GM21390 (cell line): ENCODE data around the gene SLC41A1.

Source experiments
- ATAC-seq: cut with Tn5 transposase; IDR thresholded peaks from one replicate; pipeline ENCODE4 v1.9.1; 2021; ENCODE audit not compliant: unreplicated experiment

SLC41A1 gene

GRCh38 chr1:205791568-205792180 lies 21.3 kb downstream of the SLC41A1 start:
- no peak for ATAC-seq

GRCh38 chr1:205787287-205787916 lies 25.6 kb downstream of the SLC41A1 start:
- ATAC-seq: no peak

- ATAC-seq: no peak
These were observed 26.4 kb downstream of the SLC41A1 start for GRCh38 chr1:205786601-205787000.

GRCh38 chr1:205785446-205785845 lies 27.6 kb downstream of the SLC41A1 start:
- no peak for ATAC-seq

GRCh38 chr1:205783904-205784303 lies 29.1 kb downstream of the SLC41A1 start:
- ATAC-seq: no peak

GRCh38 chr1:205783433-205783795 lies 29.6 kb downstream of the SLC41A1 start:
- ATAC-seq: no peak

GRCh38 chr1:205782627-205783432 lies 30.2 kb downstream of the SLC41A1 start:
- no peak for ATAC-seq

- ATAC-seq: no peak
These were observed 32.7 kb downstream of the SLC41A1 start for GRCh38 chr1:205780335-205780734.

GRCh38 chr1:205777994-205778393 lies 35.0 kb downstream of the SLC41A1 start:
- no peak for ATAC-seq

- ATAC-seq: no peak
These were observed 37.3 kb downstream of the SLC41A1 start for GRCh38 chr1:205775717-205776056.

GRCh38 chr1:205775015-205775716 lies 37.8 kb downstream of the SLC41A1 start, which contains the start of gene RAB29:
Gene RAB29 (minus strand): TSS chr1:205775482. CDS start chr1:205774956, 526 bp downstream.
- peak; percentile 75 for ATAC-seq

- ATAC-seq: no peak
These were observed 38.6 kb downstream of the SLC41A1 start for GRCh38 chr1:205774198-205775014.

- no peak for ATAC-seq
These were observed 40.4 kb downstream of the SLC41A1 start for GRCh38 chr1:205772607-205773032.

- ATAC-seq: no peak
These were observed 42.4 kb downstream of the SLC41A1 start for GRCh38 chr1:205770618-205771017.

GRCh38 chr1:205769641-205770365 lies 43.2 kb downstream of the SLC41A1 start:
- ATAC-seq: no peak

GRCh38 chr1:205767248-205767647 lies 45.8 kb downstream of the SLC41A1 start:
- ATAC-seq: no peak

- no peak for ATAC-seq
These were observed 46.4 kb downstream of the SLC41A1 start for GRCh38 chr1:205766570-205766969.

- no peak for ATAC-seq
These were observed 47.0 kb downstream of the SLC41A1 start for GRCh38 chr1:205766038-205766437.

GRCh38 chr1:205764578-205764977 lies 48.4 kb downstream of the SLC41A1 start:
- ATAC-seq: no peak

GRCh38 chr1:205763980-205764379 lies 49.0 kb downstream of the SLC41A1 start:
- no peak for ATAC-seq
